Naive B cell (primary cell): Measurements from ENCODE around the gene MGAT1. TPM values are rescaled to one million over a fixed set of nuclear protein-coding genes. Genes with fewer than 3 reads are reported as not detected.
"Not testable (repeated sequence)": the region's sequence is repeated elsewhere in the genome, so short reads cannot be mapped to it uniquely, and the experiment has no call there.

Experiments used
- ATAC-seq, 2 donors: fragments of 150-1000 bp; cut with Tn5 transposase; 2 replicates each; pipeline ENCODE4 v1.10.0; 2021; ENCODE audit warnings: low read depth in 2 of 2, mild to moderate bottlenecking in 2 of 2, moderate library complexity in 2 of 2
- DNase-seq: peaks from one replicate; pipeline ENCODE4 v3.0.0; 2022
- H3K27ac Mint-ChIP-seq, 6 donors: one replicate each; pipeline ENCODE4 v1.8.0; 2020 to 2022; ENCODE audit warnings: mild to moderate bottlenecking in 6 of 6, mixed read lengths in 6 of 6, moderate library complexity in 5 of 6, inconsistent platforms in 2 of 6
- H3K27me3 Mint-ChIP-seq, 3 donors: one replicate each; pipeline ENCODE4 v1.8.0; 2021 to 2022; ENCODE audit warnings: mixed read lengths in 3 of 3, mild to moderate bottlenecking in 1 of 3
- H3K36me3 Mint-ChIP-seq, 2 donors: one replicate each; pipeline ENCODE4 v1.8.0; 2020 to 2022; ENCODE audit warnings: mixed read lengths in 2 of 2, inconsistent platforms in 1 of 2, mild to moderate bottlenecking in 1 of 2
- H3K4me1 Mint-ChIP-seq, 3 donors: one replicate each; pipeline ENCODE4 v1.8.0; 2020 to 2022; ENCODE audit warnings: mixed read lengths in 3 of 3, inconsistent platforms in 1 of 3, mild to moderate bottlenecking in 1 of 3, moderate library complexity in 1 of 3
- H3K4me3 Mint-ChIP-seq, 8 donors: one replicate each; pipeline ENCODE4 v1.8.0; 2020 to 2022; ENCODE audit warnings: mild to moderate bottlenecking in 8 of 8, mixed read lengths in 8 of 8, moderate library complexity in 8 of 8, inconsistent platforms in 2 of 8
- H3K9me3 Mint-ChIP-seq, 7 donors: one replicate each; pipeline ENCODE4 v1.8.0; 2020 to 2022; ENCODE audit warnings: mixed read lengths in 7 of 7, mild to moderate bottlenecking in 5 of 7, inconsistent platforms in 2 of 7, moderate library complexity in 1 of 7
- polyA plus RNA-seq, 6 donors: library from polyadenylated mRNA; unstranded; fragments of 300-500 nt; fragmentation: Illumina TruSeq; gene quantifications; one replicate each; pipeline ENCODE4 v1.2.3, GENCODE V29; 2021; ENCODE audit warnings: low read depth in 6 of 6

The MGAT1 gene
- polyA plus RNA-seq, 6 donors from 2014 or later: 71.9 to 121 (median 84.2) TPM

DNA sequence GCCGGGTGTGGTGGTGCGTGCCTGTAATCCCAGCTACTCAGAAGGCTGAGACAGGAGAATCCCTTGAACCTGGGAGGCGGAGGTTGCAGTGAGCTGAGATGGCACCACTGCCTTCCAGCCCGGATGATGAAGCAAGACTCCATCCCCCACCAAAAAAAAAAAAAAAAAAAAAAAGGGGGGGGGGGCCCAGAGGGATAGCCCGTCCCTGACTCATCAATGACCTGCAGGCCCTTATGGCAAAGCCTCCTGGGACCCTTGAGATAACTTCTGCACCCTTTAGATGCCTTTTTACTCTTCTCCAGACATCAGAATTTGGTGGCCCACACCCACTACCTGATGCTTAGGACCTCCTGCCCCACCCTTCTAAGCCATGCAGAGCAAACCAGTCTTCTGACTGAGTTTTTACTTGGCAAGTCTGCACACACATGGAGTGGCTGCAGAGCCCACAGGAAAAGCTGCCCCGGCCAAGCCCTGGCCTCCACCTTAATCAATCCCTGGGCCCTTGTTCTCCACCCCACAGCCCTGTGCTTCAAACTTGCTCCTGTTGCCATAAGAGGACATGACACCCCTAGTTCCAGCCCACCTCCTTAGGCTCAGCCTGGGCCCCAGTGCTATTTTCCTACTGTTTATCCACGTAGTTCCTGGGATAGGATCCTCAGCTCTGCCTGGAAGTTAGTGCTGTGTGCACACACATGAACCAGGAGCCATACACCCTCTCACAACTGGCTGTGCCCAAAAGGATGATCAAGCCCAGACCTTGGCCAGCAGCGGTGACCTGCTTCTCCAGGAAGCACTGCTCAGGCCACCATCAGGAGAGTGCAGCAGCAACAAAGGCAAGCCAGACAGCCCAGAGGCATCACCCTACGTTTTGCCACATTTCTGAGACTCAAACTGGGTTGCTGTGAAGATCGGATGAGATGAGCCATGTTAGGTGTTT lies 5.1 kb downstream of the MGAT1 start:
- Mint-ChIP-seq H3K4me3 (peak overlapping the region in 4 of 8 donors; percentile 8 to 39 (median 14)), H3K27me3 (no peaks in the 10 kb centered on the region), H3K9me3 (no peaks in the 10 kb centered on the region), H3K36me3 (peaks cover 0 to 6% of the 10 kb centered on the region in 2 donors), H3K27ac (peak overlapping the region in 5 of 6 donors; percentile 13 to 76 (median 54)), H3K4me1 (peaks cover 74 to 82% (median 80%) of the 10 kb centered on the region in 3 donors)
- DNase-seq (no peak), ATAC-seq (no peak)

DNA sequence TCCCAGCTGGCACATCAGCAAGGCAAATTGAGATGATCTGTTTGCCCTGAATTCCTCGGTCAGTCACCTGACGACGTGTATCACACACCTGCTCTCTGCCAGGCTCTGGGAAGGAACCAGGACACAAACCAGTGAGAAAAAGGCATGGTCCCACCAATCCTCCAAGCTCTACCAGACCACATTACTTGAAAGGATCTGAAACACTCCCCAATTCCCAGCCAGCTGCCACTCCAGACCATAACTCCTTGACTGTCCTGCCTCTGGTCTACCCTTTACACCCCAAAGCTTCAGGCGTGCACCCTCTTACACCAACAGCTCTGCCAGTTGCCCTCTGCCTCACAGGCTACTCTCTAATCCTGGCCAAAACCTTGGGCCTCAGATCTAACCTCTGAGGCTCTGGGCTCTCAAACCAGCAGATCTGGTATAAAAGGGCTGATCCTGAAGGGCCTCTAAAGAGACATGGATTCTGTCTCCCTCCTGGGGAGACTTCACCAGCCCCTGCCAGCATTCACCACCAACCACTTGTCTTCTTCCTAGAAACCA lies 6.8 kb downstream of the MGAT1 start:
- peak overlapping the region in 5 of 6 donors; percentile 67 to 85 (median 82) for H3K27ac Mint-ChIP-seq
- ATAC-seq: no peak
- no peak for DNase-seq
- H3K4me3 Mint-ChIP-seq: peak overlapping the region in 1 of 8 donors; percentile 25
- peaks cover 0 to 6% of the 10 kb centered on the region in 2 donors for H3K36me3 Mint-ChIP-seq
- peaks cover 68 to 75% (median 70%) of the 10 kb centered on the region in 3 donors for H3K4me1 Mint-ChIP-seq
- no peaks in the 10 kb centered on the region for H3K27me3 Mint-ChIP-seq
- no peaks in the 10 kb centered on the region for H3K9me3 Mint-ChIP-seq

DNA sequence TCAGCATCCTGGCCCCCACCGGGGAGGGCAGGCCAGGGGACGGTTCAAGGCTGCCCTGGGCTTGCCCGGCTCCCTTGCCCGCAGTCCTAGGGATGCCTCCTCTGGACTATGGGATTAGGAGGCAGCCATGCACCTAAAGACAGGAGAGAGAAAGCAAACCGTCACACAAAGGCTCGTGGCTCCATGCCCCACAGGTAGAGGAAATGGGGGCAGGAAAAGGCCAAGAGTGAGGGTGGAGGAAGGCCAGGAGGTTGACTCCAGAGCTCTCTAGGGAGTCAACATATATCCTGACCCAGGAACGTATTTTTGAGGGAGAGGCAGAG lies 9.7 kb downstream of the MGAT1 start:
- peak overlapping the region in 2 of 6 donors; percentile 75 to 80 for H3K27ac Mint-ChIP-seq
- peaks cover 0 to under 1% of the 10 kb centered on the region in 2 donors for H3K36me3 Mint-ChIP-seq
- DNase-seq: no peak
- H3K4me1 Mint-ChIP-seq: peaks cover 47 to 57% (median 50%) of the 10 kb centered on the region in 3 donors
- no peak for ATAC-seq
- no peaks in the 10 kb centered on the region for H3K9me3 Mint-ChIP-seq
- no peaks in the 10 kb centered on the region for H3K27me3 Mint-ChIP-seq
- peak overlapping the region in 1 of 8 donors; percentile 42 for H3K4me3 Mint-ChIP-seq

DNA sequence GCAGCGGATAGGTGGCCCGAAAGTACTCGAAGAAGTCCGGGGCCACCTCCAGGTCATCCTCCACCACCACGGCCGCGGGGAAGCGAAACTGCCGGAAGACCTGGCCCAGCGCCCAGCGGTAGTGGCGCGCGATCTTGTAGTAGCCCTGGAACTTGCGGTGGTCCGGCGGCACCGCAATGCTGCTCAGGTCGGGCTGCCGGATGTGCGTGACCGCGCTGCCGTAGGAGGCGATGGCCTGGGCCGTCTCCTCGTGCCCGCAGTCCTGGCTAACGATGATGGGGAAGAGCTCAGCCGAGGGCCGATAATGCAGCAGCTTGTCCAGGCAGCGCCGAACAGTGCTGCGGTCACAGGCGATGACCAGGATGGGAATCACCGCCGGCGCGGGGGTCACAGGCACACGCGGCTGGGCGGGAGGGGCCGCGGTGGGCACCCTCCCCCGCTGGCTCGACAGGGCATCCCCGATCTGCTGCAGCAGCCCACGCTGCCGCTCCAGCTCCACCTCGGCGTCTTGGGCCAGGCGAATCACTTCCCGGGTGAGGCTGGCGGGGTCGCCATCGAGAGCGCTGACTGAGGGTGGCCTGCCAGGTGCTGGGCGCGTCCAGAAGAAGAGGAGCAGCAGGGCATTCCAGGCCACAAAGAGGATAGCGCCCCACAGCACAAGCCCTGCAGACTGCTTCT lies 10.2 kb downstream of the MGAT1 start:
- Mint-ChIP-seq H3K27me3 (no peaks in the 10 kb centered on the region), H3K9me3 (no peaks in the 10 kb centered on the region), H3K27ac (peak overlapping the region in 2 of 6 donors; percentile 54 to 80), H3K36me3 (no peaks in the 10 kb centered on the region), H3K4me1 (peaks cover 45 to 57% (median 45%) of the 10 kb centered on the region in 3 donors), H3K4me3 (peak overlapping the region in 1 of 8 donors; percentile 15)
- DNase-seq (no peak), ATAC-seq (no peak)

DNA sequence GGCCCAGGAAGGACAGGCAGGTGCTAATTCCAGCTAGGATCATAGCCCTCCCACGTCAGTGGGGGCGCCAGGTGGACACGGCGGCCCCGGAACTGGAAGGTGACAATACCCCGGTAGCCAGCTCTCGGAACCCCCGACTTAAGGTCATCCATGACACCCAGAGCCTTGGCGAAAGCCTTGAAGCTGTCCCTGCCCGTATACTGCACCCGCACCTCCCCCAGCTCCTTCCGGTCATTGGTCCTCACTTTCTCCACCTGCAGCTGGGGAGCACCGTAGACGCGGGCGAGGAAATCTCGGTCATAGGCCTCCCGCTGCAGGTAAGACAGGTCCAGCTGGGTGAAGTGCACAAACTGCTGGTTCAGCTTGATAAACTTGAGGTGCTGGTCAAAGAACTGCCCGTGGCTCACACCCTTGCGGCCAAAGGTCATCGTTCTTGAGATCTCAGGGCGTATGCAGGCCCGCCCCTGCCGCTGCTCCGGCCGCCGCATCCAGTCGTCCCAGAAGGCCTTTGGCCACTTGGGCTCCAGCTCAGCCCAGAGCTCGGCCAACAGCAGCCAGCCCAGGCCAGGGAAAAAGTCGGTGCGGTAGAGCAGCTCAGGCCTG lies 10.9 kb downstream of the MGAT1 start:
- Mint-ChIP-seq H3K36me3 (no peaks in the 10 kb centered on the region), H3K4me3 (peak overlapping the region in 1 of 8 donors; percentile 57), H3K4me1 (peaks cover 47 to 63% (median 48%) of the 10 kb centered on the region in 3 donors), H3K27me3 (no peaks in the 10 kb centered on the region), H3K9me3 (no peaks in the 10 kb centered on the region), H3K27ac (peak overlapping the region in 1 of 6 donors; percentile 38)
- ATAC-seq (no peak), DNase-seq (no peak)

DNA sequence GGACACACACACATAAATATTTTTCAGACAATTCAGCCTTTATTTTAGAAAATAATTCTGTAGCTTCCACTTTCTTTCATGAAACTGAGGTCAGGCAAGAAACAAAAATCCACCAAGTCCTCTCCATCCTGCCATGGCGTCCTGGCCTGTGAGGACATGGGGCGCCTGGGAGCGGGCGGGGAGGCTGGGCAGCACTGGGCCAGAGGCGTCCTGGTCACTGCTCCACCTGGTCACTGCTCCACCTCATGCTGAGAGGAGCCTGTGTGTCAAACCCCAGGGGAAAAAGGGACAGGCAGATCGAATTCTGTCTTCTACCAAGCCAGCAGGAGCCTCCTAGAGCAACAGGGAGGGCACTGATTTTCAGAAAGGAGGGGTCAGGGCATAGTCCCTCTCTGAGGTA lies 12.1 kb downstream of the MGAT1 start:
- Mint-ChIP-seq H3K36me3 (no peaks in the 10 kb centered on the region), H3K27ac (peak overlapping the region in 3 of 6 donors; percentile 51 to 77 (median 65)), H3K4me1 (peaks cover 45 to 65% (median 48%) of the 10 kb centered on the region in 3 donors), H3K27me3 (no peaks in the 10 kb centered on the region), H3K4me3 (peak overlapping the region in 1 of 8 donors; percentile 62), H3K9me3 (no peaks in the 10 kb centered on the region)
- DNase-seq (no peak), ATAC-seq (no peak)

DNA sequence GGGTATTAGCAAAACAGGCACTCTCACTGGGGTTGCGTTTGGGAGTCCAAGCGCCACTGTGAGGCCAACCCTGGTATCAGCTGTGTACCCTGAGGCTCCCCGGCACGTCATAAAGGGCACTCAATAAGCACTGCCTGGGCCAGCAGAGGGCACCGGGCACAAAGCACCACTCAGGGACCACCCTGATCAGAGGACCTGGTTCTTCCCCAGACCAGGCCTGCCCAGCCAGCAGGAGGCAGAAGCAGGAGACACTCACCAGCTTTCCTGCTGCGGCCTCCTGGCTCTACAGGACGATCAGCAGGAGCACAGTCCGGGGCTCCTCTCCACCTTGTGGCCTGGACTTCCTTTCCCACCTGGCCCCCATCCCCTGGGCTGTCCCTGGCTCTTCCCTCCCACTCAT lies 12.6 kb downstream of the MGAT1 start:
- Mint-ChIP-seq H3K36me3 (no peaks in the 10 kb centered on the region), H3K4me3 (peak overlapping the region in 2 of 8 donors; percentile 51 to 62), H3K27me3 (no peaks in the 10 kb centered on the region), H3K9me3 (no peaks in the 10 kb centered on the region), H3K4me1 (peaks cover 40 to 64% (median 48%) of the 10 kb centered on the region in 3 donors), H3K27ac (peak overlapping the region in 2 of 6 donors; percentile 67 to 77)
- DNase-seq (peak; percentile 22), ATAC-seq (peak; percentile 65 to 79)

DNA sequence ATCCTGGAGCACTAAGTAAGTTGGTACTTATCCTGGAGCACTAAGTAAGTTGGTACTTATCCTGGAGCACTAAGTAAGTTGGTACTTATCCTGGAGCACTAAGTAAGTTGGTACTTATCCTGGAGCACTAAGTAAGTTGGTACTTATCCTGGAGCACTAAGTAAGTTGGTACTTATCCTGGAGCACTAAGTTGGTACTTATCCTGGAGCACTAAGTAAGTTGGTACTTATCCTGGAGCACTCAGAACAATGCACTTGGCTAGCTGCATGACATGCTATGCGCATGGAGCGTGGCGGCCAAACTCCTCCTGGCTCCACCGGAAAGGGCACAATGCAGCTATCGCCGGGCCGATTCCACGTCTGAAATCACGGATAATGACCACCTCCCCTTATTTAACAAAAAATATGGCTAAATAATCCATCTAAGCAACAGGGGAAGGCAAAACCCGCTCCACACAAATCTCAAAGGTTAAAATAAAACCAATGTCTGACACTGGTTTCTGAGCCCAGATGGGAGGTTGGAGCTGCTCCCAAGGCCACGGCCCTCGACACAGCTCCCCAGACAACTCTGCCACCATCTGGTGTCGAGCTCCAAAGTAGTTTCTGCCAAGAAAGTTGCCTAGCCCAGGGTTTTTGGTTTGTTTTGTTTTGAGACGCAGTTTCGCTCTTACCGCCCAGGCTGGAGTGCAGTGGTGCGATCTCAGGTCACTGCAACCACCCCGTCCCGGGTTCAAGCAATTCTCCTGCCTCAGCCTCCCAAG lies 13.8 kb downstream of the MGAT1 start:
- H3K36me3 Mint-ChIP-seq, H3K9me3 Mint-ChIP-seq, H3K4me3 Mint-ChIP-seq, ATAC-seq, DNase-seq, H3K27me3 Mint-ChIP-seq: not testable (repeated sequence)
- Mint-ChIP-seq H3K4me1 (peaks cover 41 to 62% (median 41%) of the 10 kb centered on the region in 3 donors), H3K27ac (peak overlapping the region in 1 of 6 donors; percentile 72)

DNA sequence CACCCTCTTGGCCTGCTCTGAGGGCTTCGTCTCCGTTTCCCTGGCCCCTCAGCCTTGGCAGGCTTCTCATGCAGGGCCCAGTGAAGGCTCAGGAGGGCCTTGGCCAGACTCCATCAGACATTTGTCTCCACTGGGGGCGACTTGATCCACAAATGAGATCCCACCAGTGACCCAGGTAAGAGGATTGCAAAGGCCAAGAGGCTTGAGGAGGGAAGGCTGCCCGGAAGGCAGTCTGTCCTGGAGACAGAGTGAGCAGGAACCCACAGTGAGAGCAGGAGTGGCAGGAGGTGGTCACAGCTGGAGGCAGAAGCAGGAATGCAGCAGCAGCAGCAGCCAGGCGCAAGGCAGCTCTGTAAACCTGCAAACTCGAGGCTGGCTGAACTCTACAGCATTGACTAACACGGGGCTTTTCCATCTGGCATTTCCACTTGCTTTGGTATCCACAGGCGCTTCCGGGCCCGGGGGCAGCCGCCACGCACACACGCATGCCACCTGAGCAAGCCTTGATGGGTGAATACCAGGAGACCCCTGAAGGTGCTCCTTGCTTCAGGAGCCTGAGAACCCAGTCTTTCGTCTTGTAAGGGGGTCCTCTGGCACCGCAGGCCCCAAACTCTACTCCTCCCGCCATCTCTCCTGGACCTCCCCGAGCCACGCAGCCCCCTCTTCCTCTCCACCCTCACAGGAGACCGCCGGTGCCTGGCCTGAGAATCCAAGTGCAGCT lies 14.7 kb downstream of the MGAT1 start:
- Mint-ChIP-seq H3K9me3 (no peaks in the 10 kb centered on the region), H3K4me1 (peaks cover 31 to 53% (median 32%) of the 10 kb centered on the region in 3 donors), H3K27me3 (no peaks in the 10 kb centered on the region), H3K27ac (peak overlapping the region in 2 of 6 donors; percentile 19 to 67), H3K4me3 (no peak overlapping the region), H3K36me3 (no peaks in the 10 kb centered on the region)
- ATAC-seq (no peak), DNase-seq (no peak)

DNA sequence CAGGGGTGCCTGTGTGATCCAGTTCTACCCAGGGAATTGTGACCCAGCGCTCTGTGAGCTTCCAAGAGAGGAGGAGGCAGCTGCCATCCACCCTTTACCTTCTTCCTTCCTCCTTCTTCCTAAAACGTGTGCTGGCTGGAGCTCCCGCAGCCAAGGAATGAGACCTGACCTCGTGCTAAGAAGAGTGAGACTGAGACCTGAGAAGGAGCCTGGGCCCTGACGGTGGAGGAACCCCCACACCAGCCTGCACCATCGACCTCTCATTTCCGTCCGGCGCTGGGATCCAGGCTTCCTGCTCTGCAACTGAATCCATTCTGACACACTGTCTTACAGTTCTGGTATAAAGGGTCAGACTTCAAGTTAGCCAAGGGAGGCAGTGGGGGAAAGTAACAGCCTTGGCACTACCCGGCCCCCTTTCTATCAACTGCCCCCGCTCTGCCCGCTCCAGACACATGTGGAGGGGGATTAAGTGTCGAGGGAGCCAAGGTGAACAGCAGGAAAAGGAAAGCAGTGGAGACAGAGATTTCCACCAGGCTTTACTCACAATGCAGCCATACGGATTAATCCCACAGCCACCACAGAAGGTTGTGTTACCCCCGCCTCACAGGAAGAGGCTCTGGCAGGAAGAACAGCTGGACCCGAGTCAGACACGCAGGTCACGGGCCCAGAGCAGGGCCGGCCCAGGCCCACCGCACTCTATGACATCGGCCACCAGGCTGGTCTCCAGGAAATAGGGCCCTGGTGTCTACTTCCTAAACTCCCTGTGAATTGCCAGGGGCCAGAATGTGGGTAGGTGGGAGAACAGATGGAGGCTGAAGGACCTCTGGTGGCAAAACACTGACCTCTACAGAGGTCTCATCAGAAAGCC lies 15.8 kb downstream of the MGAT1 start:
- Mint-ChIP-seq H3K4me1 (peaks cover 30 to 50% (median 31%) of the 10 kb centered on the region in 3 donors), H3K9me3 (no peaks in the 10 kb centered on the region), H3K36me3 (no peaks in the 10 kb centered on the region), H3K27ac (peak overlapping the region; percentile 14 to 91 (median 74)), H3K27me3 (no peaks in the 10 kb centered on the region), H3K4me3 (no peak overlapping the region)
- ATAC-seq (no peak), DNase-seq (no peak)

DNA sequence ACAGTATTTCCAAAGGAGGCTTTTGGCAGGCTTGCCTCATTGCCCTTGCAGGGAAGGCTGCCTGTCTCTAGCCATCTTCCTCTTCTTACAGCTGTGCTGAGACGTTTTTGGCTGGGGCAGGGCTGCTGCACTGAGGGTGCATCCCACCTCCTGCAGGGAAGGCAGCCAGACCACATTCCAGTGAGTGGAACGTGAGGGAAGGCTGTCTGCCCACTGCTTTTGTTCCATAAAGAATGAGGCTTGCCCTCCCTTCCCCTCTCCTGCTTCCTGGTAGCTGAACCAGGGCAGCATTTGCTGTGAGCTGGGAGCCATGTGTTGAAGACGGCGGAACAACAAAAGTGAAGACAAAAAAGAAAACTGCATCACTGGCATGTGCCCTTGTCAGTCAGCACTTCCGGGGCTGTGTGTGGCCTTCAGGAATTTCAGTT lies 16.8 kb downstream of the MGAT1 start:
- DNase-seq: no peak
- no peaks in the 10 kb centered on the region for H3K9me3 Mint-ChIP-seq
- no peaks in the 10 kb centered on the region for H3K27me3 Mint-ChIP-seq
- peaks cover 25 to 42% (median 31%) of the 10 kb centered on the region in 3 donors for H3K4me1 Mint-ChIP-seq
- peak overlapping the region in 3 of 6 donors; percentile 14 to 79 (median 67) for H3K27ac Mint-ChIP-seq
- H3K36me3 Mint-ChIP-seq: no peaks in the 10 kb centered on the region
- no peak overlapping the region for H3K4me3 Mint-ChIP-seq
- ATAC-seq: no peak
